ENCODE results near the gene SYNE1. TPM values are rescaled to one million over a fixed set of nuclear protein-coding genes. Genes with fewer than 3 reads are reported as not detected.
A peak's percentile ranks its signal among the peaks of the same experiment; 100 is the strongest.

SYNE1 gene
- total and polyA plus RNA-seq, 9 donors: 57.0 to 141 (median 97.5) TPM

DNA sequence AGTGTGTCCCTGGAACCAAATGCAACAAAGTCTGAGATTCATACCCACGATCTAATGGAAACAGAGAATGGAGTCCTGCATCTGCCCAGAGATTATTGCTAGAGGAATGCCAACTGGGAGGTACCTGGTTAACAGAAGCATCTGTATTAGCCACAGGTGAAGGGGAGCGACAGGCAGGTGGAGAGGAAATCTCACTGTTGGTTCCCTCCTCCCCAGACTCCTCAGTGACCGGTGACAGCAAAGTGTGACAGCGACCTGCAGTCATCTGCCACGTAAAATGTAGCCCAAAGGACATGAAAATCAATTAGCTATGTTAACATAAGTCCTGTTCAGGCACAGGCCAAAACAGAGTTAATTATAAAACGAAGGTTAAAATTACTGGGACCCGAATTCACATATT is 336.6 kb downstream of the SYNE1 start:
- no peak overlapping the region for H3K4me3 ChIP-seq (ENCODE audit: low read length)
- no peak overlapping the region for H3K27ac ChIP-seq (ENCODE audit: low read length)
- peaks cover 9% of the 10 kb centered on the region for H3K4me1 ChIP-seq (ENCODE audit: control insufficient read depth, insufficient read depth, low read length)

DNA sequence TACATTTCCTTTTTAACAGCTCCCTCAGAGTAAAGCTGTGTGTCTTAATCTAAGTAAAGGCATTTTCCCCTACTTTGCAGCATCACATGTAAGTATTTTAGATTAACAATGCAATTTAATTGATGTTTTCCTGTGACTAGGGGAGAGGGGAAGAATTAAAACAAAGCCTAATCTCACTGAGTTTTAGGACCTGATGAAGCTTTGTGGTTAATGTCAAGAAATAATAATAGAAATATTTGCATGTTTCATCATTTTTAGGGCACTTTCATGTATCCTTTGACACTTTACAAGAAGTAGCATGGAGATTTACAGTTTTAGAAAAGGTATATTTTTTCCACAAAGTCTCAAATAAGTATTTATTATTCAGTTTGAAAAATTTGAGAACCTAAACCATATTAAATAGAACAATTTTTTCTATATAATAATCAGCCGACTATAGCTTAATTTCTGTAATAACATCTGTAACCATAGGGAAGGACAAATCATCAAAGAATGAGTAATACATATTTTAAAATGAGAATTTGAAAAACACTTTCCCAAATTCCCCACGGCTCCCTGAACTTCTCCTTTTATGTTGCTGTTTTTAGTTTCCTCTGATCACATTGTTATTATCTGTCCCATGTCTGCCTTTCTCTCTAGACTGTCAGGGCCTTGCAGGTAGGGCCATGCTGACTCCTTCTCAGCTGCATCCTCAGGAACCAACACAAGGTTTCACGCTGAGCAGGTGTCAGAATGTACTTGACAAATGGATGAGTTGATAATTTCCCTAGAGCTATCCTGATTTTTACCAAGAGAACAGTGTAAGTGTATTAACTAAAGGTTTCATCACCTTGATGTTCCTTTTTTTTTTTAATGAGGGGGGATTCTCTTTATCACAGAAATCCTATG is 338.1 kb downstream of the SYNE1 start:
- DNase-seq: no peak
- no peaks in the 10 kb centered on the region for H3K9me3 ChIP-seq (replicated peaks; ENCODE audit: control insufficient read depth, low read depth, low read length)
- peaks cover 9% of the 10 kb centered on the region for H3K4me1 ChIP-seq (ENCODE audit: control insufficient read depth, insufficient read depth, low read length)
- no peak overlapping the region for H3K27ac ChIP-seq (ENCODE audit: low read length)
- H3K27me3 ChIP-seq (ENCODE audit: control insufficient read depth, insufficient read depth, low read length): no peaks in the 10 kb centered on the region
- H3K36me3 ChIP-seq (ENCODE audit: control insufficient read depth, insufficient read depth, low read length): peaks cover 12% of the 10 kb centered on the region
- 60% methylated on average over 1 of the region's 3 CpGs for WGBS (ENCODE audit: insufficient coverage)
- H3K4me3 ChIP-seq (ENCODE audit: low read length): no peak overlapping the region

More for the DNA sequence above, 336.6 kb downstream of the SYNE1 start:
- Histone ChIP-seq H3K27me3 (ENCODE audit: control insufficient read depth, insufficient read depth, low read length) (no peaks in the 10 kb centered on the region), H3K9me3 (replicated peaks; ENCODE audit: control insufficient read depth, low read depth, low read length) (no peaks in the 10 kb centered on the region), H3K36me3 (ENCODE audit: control insufficient read depth, insufficient read depth, low read length) (peaks cover 10% of the 10 kb centered on the region)
- DNase-seq: no peak
- WGBS (ENCODE audit: insufficient coverage): no CpG with 5 or more reads among the region's 7 CpGs

- H3K36me3 ChIP-seq (ENCODE audit: control insufficient read depth, insufficient read depth, low read length): peaks cover 20% of the 10 kb centered on the region
- no peaks in the 10 kb centered on the region for H3K9me3 ChIP-seq (replicated peaks; ENCODE audit: control insufficient read depth, low read depth, low read length)
- peaks cover 9% of the 10 kb centered on the region for H3K4me1 ChIP-seq (ENCODE audit: control insufficient read depth, insufficient read depth, low read length)
- no peak overlapping the region for H3K4me3 ChIP-seq (ENCODE audit: low read length)
- no peak for DNase-seq
- no peaks in the 10 kb centered on the region for H3K27me3 ChIP-seq (ENCODE audit: control insufficient read depth, insufficient read depth, low read length)
- no CpG with 5 or more reads among the region's 3 CpGs for WGBS (ENCODE audit: insufficient coverage)
- no peak overlapping the region for H3K27ac ChIP-seq (ENCODE audit: low read length)
These were observed 339.0 kb downstream of the SYNE1 start for GRCh38 chr6:152298055-152298647.

DNA sequence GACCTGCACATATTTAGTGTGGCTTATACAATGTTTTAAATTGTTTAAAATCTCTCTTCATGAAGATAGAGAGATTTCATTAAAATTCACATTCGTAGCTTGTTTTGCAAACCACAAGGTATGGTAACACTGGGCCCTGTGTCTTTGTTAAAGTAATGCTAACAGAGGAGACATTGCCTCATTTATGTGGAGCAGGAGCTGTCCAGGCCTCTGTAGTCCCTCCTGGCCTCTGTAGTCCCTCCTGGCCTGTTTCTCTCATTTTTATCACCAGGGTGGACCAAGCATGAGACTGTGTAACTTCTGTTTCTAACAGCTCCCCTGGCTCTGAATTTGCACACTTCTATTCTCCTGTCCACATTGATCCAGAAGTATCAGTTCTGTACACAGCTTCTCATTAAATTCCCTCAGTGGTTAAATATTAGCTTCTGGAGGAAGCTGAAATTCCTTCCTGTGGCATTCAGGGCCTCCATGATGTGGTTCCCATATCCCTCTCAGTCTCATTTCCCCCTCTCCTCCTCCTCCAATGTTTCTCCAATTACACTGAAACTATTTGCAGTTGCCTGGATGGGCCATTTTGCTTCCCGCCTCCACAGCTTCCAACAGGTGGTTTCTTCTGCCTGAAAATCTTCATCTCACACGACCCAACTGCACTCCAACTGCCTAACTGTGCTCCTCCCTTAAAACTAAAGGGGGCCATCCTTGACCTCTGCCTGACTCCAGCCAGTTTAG is 340.4 kb downstream of the SYNE1 start:
- Histone ChIP-seq H3K27ac (ENCODE audit: low read length) (peak overlapping the region; percentile 16), H3K9me3 (replicated peaks; ENCODE audit: control insufficient read depth, low read depth, low read length) (no peaks in the 10 kb centered on the region), H3K4me3 (ENCODE audit: low read length) (no peak overlapping the region), H3K36me3 (ENCODE audit: control insufficient read depth, insufficient read depth, low read length) (peaks cover 24% of the 10 kb centered on the region), H3K4me1 (ENCODE audit: control insufficient read depth, insufficient read depth, low read length) (peaks cover 9% of the 10 kb centered on the region), H3K27me3 (ENCODE audit: control insufficient read depth, insufficient read depth, low read length) (no peaks in the 10 kb centered on the region)
- peak; percentile 32 for DNase-seq
- 30% methylated on average over 2 of the region's 3 CpGs for WGBS (ENCODE audit: insufficient coverage)

GRCh38 chr6:152295920-152296319 is 341.2 kb downstream of the SYNE1 start:
- 86% methylated on average over 5 of the region's 6 CpGs for WGBS (ENCODE audit: insufficient coverage)
- H3K4me1 ChIP-seq (ENCODE audit: control insufficient read depth, insufficient read depth, low read length): peaks cover 5% of the 10 kb centered on the region
- H3K9me3 ChIP-seq (replicated peaks; ENCODE audit: control insufficient read depth, low read depth, low read length): no peaks in the 10 kb centered on the region
- DNase-seq: no peak
- H3K36me3 ChIP-seq (ENCODE audit: control insufficient read depth, insufficient read depth, low read length): peaks cover 30% of the 10 kb centered on the region
- no peak overlapping the region for H3K27ac ChIP-seq (ENCODE audit: low read length)
- no peaks in the 10 kb centered on the region for H3K27me3 ChIP-seq (ENCODE audit: control insufficient read depth, insufficient read depth, low read length)
- H3K4me3 ChIP-seq (ENCODE audit: low read length): no peak overlapping the region

GRCh38 chr6:152295346-152295745 is 341.8 kb downstream of the SYNE1 start:
- Histone ChIP-seq H3K36me3 (ENCODE audit: control insufficient read depth, insufficient read depth, low read length) (peaks cover 28% of the 10 kb centered on the region), H3K27ac (ENCODE audit: low read length) (no peak overlapping the region), H3K4me1 (ENCODE audit: control insufficient read depth, insufficient read depth, low read length) (peaks cover 5% of the 10 kb centered on the region)

GRCh38 chr6:152293404-152293803 is 343.8 kb downstream of the SYNE1 start:
- H3K9me3 ChIP-seq (replicated peaks; ENCODE audit: control insufficient read depth, low read depth, low read length): no peaks in the 10 kb centered on the region
- H3K4me3 ChIP-seq (ENCODE audit: low read length): no peak overlapping the region
- peak; percentile 30 for DNase-seq
- no peak overlapping the region for H3K27ac ChIP-seq (ENCODE audit: low read length)
- 79% methylated on average over 3 of the region's 3 CpGs for WGBS (ENCODE audit: insufficient coverage)
- H3K27me3 ChIP-seq (ENCODE audit: control insufficient read depth, insufficient read depth, low read length): no peaks in the 10 kb centered on the region
- H3K4me1 ChIP-seq (ENCODE audit: control insufficient read depth, insufficient read depth, low read length): peaks cover 5% of the 10 kb centered on the region
- H3K36me3 ChIP-seq (ENCODE audit: control insufficient read depth, insufficient read depth, low read length): peaks cover 36% of the 10 kb centered on the region

More at GRCh38 chr6:152295346-152295745, 341.8 kb downstream of the SYNE1 start:
- WGBS (ENCODE audit: insufficient coverage): 100% methylated on average over 1 of the region's 3 CpGs
- Histone ChIP-seq H3K27me3 (ENCODE audit: control insufficient read depth, insufficient read depth, low read length) (no peaks in the 10 kb centered on the region), H3K9me3 (replicated peaks; ENCODE audit: control insufficient read depth, low read depth, low read length) (no peaks in the 10 kb centered on the region), H3K4me3 (ENCODE audit: low read length) (no peak overlapping the region)
- peak; percentile 72 for DNase-seq

DNA sequence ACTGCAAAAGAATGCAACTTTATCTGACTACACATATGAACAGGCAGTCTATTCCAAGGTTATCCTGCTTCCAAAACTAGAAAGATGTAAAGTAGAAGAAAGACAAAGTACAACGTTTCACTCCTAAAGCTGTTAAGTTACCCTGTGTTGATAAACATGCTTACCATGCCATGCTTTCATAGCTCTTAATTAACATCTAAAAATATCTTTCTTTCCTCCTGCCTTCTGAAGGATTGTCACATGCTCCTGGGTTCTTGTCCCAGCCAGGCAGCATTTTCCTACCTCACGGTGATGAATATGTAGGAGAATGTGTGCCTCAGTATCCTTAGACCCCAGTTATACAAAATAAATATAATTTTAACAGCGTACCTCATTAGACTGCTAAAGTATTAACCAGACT is 344.6 kb downstream of the SYNE1 start:
- Histone ChIP-seq H3K4me1 (ENCODE audit: control insufficient read depth, insufficient read depth, low read length) (peaks cover 5% of the 10 kb centered on the region), H3K4me3 (ENCODE audit: low read length) (no peak overlapping the region), H3K9me3 (replicated peaks; ENCODE audit: control insufficient read depth, low read depth, low read length) (no peaks in the 10 kb centered on the region), H3K27ac (ENCODE audit: low read length) (no peak overlapping the region), H3K36me3 (ENCODE audit: control insufficient read depth, insufficient read depth, low read length) (peaks cover 39% of the 10 kb centered on the region), H3K27me3 (ENCODE audit: control insufficient read depth, insufficient read depth, low read length) (no peaks in the 10 kb centered on the region)
- no peak for DNase-seq
- WGBS (ENCODE audit: insufficient coverage): no CpG with 5 or more reads among the region's 3 CpGs

DNA sequence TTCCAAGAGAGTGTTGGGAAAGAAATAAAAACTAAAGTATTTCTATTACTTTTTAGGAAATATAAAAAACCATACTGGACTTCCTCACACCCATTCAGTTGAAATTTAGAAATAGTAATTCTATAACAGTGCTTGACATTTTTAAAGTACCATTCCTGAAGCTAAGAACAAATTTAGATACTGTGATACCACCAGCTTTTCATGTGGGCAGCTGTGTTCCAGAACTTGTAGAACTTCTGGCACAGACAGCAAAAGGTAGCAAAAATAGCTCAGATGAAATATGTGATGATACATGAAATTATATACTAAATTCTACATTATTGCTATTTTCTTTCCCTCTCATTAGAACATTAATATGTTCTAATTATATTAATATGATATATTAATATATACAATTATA is 346.5 kb downstream of the SYNE1 start:
- Histone ChIP-seq H3K9me3 (replicated peaks; ENCODE audit: control insufficient read depth, low read depth, low read length) (no peaks in the 10 kb centered on the region), H3K4me3 (ENCODE audit: low read length) (no peak overlapping the region), H3K36me3 (ENCODE audit: control insufficient read depth, insufficient read depth, low read length) (peaks cover 37% of the 10 kb centered on the region), H3K4me1 (ENCODE audit: control insufficient read depth, insufficient read depth, low read length) (no peaks in the 10 kb centered on the region), H3K27me3 (ENCODE audit: control insufficient read depth, insufficient read depth, low read length) (no peaks in the 10 kb centered on the region), H3K27ac (ENCODE audit: low read length) (no peak overlapping the region)
- no peak for DNase-seq

- Histone ChIP-seq H3K36me3 (ENCODE audit: control insufficient read depth, insufficient read depth, low read length) (peaks cover 35% of the 10 kb centered on the region), H3K27ac (ENCODE audit: low read length) (no peak overlapping the region), H3K4me1 (ENCODE audit: control insufficient read depth, insufficient read depth, low read length) (peaks cover 11% of the 10 kb centered on the region), H3K4me3 (ENCODE audit: low read length) (no peak overlapping the region), H3K9me3 (replicated peaks; ENCODE audit: control insufficient read depth, low read depth, low read length) (no peaks in the 10 kb centered on the region), H3K27me3 (ENCODE audit: control insufficient read depth, insufficient read depth, low read length) (no peaks in the 10 kb centered on the region)
- peak; percentile 51 for DNase-seq
- 77% methylated on average over 9 of the region's 9 CpGs for WGBS (ENCODE audit: insufficient coverage)
These were observed 359.3 kb downstream of the SYNE1 start for GRCh38 chr6:152277826-152278329.

Measured in muscle of leg (tissue), 11 donors.